MCF 10A (cell line): Measurements from ENCODE around the gene SLC22A23. TPM values are rescaled to one million over a fixed set of nuclear protein-coding genes. Genes with fewer than 3 reads are reported as not detected.

Source experiments
- BruUV-seq: library from RNA; stranded (reverse); fragments of 400-500 nt; replicated peaks from 2 replicates; lab custom pipeline; 2021; lab: Mats Ljungman, UMichigan
- CTCF ChIA-PET: fragments of 300-600 bp; sonication (Branson Sonifier 250); formaldehyde crosslinking; extraction: SDS; loops from one replicate; lab custom pipeline; 2021; ENCODE audit warnings: antibody characterized with exemption, inconsistent platforms; lab: Yijun Ruan, JAX
- POLR2A ChIA-PET: fragments of 300-600, 350-650 bp; sonication (Branson Sonifier 250); formaldehyde crosslinking; extraction: SDS; loops from one replicate; lab custom pipeline; 2020; ENCODE audit warnings: antibody characterized with exemption, inconsistent platforms; lab: Yijun Ruan, JAX
- DNase-seq: peaks from one replicate; pipeline ENCODE4 v3.0.0-alpha.2; 2018; ENCODE audit not compliant: unreplicated experiment
- H3K27ac Mint-ChIP-seq: one replicate; pipeline ENCODE4 v1.8.0; 2022; ENCODE audit warnings: mild to moderate bottlenecking, low read depth, mixed read lengths; ENCODE audit not compliant: unreplicated experiment
- H3K27me3 Mint-ChIP-seq: one replicate; pipeline ENCODE4 v1.8.0; 2022; ENCODE audit warnings: mixed read lengths; ENCODE audit not compliant: insufficient read depth, unreplicated experiment
- H3K36me3 Mint-ChIP-seq: one replicate; pipeline ENCODE4 v1.8.0; 2022; ENCODE audit warnings: mild to moderate bottlenecking, moderate library complexity, mixed read lengths; ENCODE audit not compliant: insufficient read depth, unreplicated experiment
- H3K4me1 Mint-ChIP-seq: one replicate; pipeline ENCODE4 v1.8.0; 2022; ENCODE audit warnings: mixed read lengths; ENCODE audit not compliant: insufficient read depth, unreplicated experiment
- H3K4me3 Mint-ChIP-seq: one replicate; pipeline ENCODE4 v1.8.0; 2022; ENCODE audit warnings: mild to moderate bottlenecking, moderate library complexity, mixed read lengths; ENCODE audit not compliant: unreplicated experiment
- H3K9me3 Mint-ChIP-seq: one replicate; pipeline ENCODE4 v1.8.0; 2022; ENCODE audit warnings: mixed read lengths; ENCODE audit not compliant: unreplicated experiment
- intact Hi-C: fragments of 100-400 bp; cut with micrococcal nuclease; formaldehyde crosslinking; loops from 2 replicates; pipeline ENCODE4 v1.14.1; 2022
- total RNA-seq: library from RNA; stranded (reverse); gene quantifications from 2 replicates; pipeline ENCODE4 v1.2.3, GENCODE V29; 2022
- TF ChIP-seq, protein P1 (sequence below): fragments of 200-600 bp; IDR thresholded peaks from one replicate; pipeline ENCODE4 v1.8.0; 2022; ENCODE audit warnings: antibody characterized with exemption, mild to moderate bottlenecking; ENCODE audit not compliant: unreplicated experiment

The SLC22A23 gene
- total RNA-seq, 1 experiment from 2014 or later: 11.9 TPM

DNA sequence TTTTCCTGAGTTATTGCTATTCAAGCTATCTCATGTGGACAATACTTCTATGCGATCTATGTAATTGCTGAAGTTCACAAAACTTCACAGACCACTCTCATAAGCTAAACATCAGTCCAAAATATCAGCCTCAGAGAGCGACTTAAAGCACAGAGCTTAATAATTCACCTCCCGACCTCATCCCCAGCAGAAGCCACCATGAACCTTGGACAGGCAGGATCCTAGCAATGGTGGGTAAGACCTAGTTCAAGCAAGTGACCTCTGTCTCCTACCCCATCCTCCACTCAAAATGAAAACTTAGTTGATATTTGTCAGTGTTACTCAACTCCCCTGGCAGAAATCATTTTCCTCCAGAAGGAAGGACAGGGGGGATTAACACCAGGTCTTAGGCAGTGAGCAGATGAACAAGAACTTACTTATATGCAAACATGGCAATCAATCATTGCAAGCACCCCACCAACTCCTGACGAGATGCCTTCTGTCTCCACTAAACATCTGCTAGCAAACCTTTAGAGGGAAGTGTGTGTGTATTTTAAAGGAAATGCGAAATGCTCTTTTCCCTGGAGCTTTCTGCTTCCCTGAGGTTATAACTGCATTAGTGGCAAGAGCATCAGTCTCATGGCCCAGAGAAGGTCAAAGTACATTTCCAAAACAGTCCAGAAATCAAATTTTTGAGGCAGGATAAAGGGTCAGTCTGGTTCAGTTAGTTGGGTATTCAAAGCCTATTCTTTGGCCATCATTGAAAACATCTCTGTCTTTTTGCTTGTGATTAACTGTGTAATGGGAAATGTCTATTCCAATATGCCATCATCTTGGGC, 90.0 kb downstream of the SLC22A23 start:
- BruUV-seq: no TSS peak
- CTCF ChIA-PET: interaction anchor here (0.7 kb wide), 1 partner anchor 86 kb away, joined by 5 read pairs; no protein-coding TSS in a partner anchor
- POLR2A ChIA-PET: interaction anchor here (0.5 to 1.1 kb wide), 2 partner anchors 8 to 38 kb away, joined by 3 read pairs; no protein-coding TSS in a partner anchor
- no peak overlapping the region for H3K4me3 Mint-ChIP-seq
- no peak for DNase-seq
- H3K4me1 Mint-ChIP-seq: peaks cover 14% of the 10 kb centered on the region
- no peaks in the 10 kb centered on the region for H3K36me3 Mint-ChIP-seq
- no peaks in the 10 kb centered on the region for H3K27me3 Mint-ChIP-seq
- no peaks in the 10 kb centered on the region for H3K9me3 Mint-ChIP-seq
- TF ChIP-seq, protein P1, sequence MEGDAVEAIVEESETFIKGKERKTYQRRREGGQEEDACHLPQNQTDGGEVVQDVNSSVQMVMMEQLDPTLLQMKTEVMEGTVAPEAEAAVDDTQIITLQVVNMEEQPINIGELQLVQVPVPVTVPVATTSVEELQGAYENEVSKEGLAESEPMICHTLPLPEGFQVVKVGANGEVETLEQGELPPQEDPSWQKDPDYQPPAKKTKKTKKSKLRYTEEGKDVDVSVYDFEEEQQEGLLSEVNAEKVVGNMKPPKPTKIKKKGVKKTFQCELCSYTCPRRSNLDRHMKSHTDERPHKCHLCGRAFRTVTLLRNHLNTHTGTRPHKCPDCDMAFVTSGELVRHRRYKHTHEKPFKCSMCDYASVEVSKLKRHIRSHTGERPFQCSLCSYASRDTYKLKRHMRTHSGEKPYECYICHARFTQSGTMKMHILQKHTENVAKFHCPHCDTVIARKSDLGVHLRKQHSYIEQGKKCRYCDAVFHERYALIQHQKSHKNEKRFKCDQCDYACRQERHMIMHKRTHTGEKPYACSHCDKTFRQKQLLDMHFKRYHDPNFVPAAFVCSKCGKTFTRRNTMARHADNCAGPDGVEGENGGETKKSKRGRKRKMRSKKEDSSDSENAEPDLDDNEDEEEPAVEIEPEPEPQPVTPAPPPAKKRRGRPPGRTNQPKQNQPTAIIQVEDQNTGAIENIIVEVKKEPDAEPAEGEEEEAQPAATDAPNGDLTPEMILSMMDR: no peak
- intact Hi-C loops: no loop called here
- no peak overlapping the region for H3K27ac Mint-ChIP-seq

DNA sequence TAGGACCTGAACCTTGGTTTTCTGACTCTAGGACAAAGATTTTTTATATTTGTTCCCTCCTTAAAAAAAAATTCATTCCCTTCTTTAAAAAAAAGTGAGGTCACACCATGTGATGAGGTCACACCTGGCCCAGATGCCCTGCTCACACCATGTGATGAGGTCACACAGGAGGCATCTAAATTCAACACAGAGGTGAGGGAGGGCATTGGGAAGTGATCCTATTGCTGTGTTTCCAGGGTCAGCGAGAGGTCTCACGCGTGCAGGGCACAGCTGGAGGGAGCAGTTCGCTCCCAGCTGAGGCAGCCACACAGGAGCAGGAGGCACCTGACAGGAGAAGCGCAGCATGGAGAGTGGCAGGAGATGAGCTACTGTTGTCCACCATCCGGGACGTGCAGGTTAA, 92.5 kb downstream of the SLC22A23 start:
- Mint-ChIP-seq H3K27me3 (no peaks in the 10 kb centered on the region), H3K27ac (peak overlapping the region; percentile 39), H3K36me3 (no peaks in the 10 kb centered on the region), H3K9me3 (no peaks in the 10 kb centered on the region), H3K4me1 (peaks cover 20% of the 10 kb centered on the region), H3K4me3 (no peak overlapping the region)
- CTCF ChIA-PET: interaction anchor here (0.7 kb wide), 2 partner anchors 47 to 304 kb away, joined by 3 to 6 read pairs; no protein-coding TSS in a partner anchor
- no TSS peak for BruUV-seq
- TF ChIP-seq, protein P1: no peak
- POLR2A ChIA-PET: interaction anchor here (0.9 to 1.0 kb wide), 2 partner anchors 26 to 64 kb away, joined by 3 to 6 read pairs; no protein-coding TSS in a partner anchor
- no peak for DNase-seq
- intact Hi-C loops: no loop called here

DNA sequence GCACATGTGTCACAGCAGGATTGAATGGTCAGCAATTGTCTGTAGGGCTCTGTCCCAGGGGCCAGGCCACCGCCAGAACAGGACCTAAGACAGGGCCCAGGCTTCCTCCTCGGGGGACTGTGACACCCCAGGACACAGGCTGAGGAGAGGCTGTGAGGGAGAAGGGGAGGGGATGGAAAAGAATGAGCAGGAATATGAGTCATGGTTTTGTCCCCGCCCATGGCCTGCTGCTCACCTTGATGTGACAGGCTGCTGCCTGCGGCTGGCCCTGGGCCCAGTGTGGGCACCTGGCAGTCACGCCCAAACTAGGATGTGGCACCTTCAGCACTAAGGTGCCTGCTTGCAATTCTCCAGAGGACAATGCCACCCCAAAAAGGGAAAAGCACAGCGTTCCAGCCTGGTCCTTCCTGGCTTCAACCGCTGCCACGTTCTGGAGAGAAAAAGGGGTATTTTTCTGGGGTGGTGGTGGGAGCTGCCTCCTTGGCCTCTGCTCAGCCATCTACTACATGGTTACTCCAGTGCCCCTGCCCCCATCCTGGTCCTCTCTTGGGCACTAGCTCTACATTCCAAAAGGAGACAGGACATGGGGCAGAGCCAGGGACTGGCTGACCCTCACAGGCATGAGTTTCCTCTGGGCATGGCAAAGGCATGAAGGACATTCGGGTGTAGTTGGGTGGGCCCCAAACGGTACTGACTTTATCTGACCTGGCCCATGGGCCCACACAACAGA, 93.4 kb downstream of the SLC22A23 start:
- H3K9me3 Mint-ChIP-seq: no peaks in the 10 kb centered on the region
- H3K4me1 Mint-ChIP-seq: peaks cover 25% of the 10 kb centered on the region
- TF ChIP-seq, protein P1: no peak
- DNase-seq: peak; percentile 70
- ChIA-PET POLR2A (interaction anchor here (0.5 to 0.9 kb wide), 2 partner anchors 27 to 230 kb away, joined by 3 to 6 read pairs; no protein-coding TSS in a partner anchor), CTCF (interaction anchor here (0.7 kb wide), 2 partner anchors 48 to 305 kb away, joined by 3 to 6 read pairs; no protein-coding TSS in a partner anchor)
- no peaks in the 10 kb centered on the region for H3K36me3 Mint-ChIP-seq
- BruUV-seq: no TSS peak
- intact Hi-C loops: no loop called here
- H3K4me3 Mint-ChIP-seq: no peak overlapping the region
- peak overlapping the region; percentile 39 for H3K27ac Mint-ChIP-seq
- no peaks in the 10 kb centered on the region for H3K27me3 Mint-ChIP-seq
